Fibroblast of lung (primary cell): ENCODE data around the gene CTNNA1. TPM values are rescaled to one million over a fixed set of nuclear protein-coding genes. Genes with fewer than 3 reads are reported as not detected.

Experiments
- DNase-seq, 2 donors: peaks; one replicate each; pipeline versions ENCODE4 v3.0.0 to v3.0.0-alpha.2; 2010; ENCODE audit warnings: low read depth in 2 of 2
- H2AFZ ChIP-seq: 2 replicates; pipeline ENCODE4 v1.5.1; 2012; ENCODE audit warnings: low read length, control low read depth, inconsistent platforms
- H3K27ac ChIP-seq: 2 replicates; pipeline ENCODE4 v1.5.1; 2011; ENCODE audit warnings: low read length, control low read depth; ENCODE audit not compliant: insufficient read depth
- H3K27me3 ChIP-seq: 2 replicates; pipeline ENCODE4 v1.5.1; 2011; ENCODE audit warnings: mild to moderate bottlenecking, low read length; ENCODE audit not compliant: control insufficient read depth, insufficient read depth
- H3K36me3 ChIP-seq: 2 replicates; pipeline ENCODE4 v1.5.1; 2011; ENCODE audit warnings: low read length; ENCODE audit not compliant: control insufficient read depth, insufficient read depth
- H3K4me1 ChIP-seq: 2 replicates; pipeline ENCODE4 v1.5.1; 2011; ENCODE audit warnings: low read length; ENCODE audit not compliant: control insufficient read depth, insufficient read depth; ENCODE audit errors: extremely low read depth
- H3K4me2 ChIP-seq: 2 replicates; pipeline ENCODE4 v1.5.1; 2011; ENCODE audit warnings: low read length, control low read depth; ENCODE audit not compliant: insufficient read depth; ENCODE audit errors: extremely low read depth
- H3K4me3 ChIP-seq, 4 experiments: fragments of 200-600 bp in 1 of 4; sonication (generic) in 1 of 4; replicated peaks in 1 of 4; 2 replicates each; pipeline ENCODE4 v1.5.1; 2011 to 2016; ENCODE audit warnings: low read length in 4 of 4, low read depth in 3 of 4, mild to moderate bottlenecking in 3 of 4, control low read depth in 2 of 4, inconsistent platforms in 1 of 4, mixed read lengths in 1 of 4; ENCODE audit not compliant: insufficient read depth in 1 of 4; ENCODE audit errors: control extremely low read depth in 1 of 4
- H3K79me2 ChIP-seq: 2 replicates; pipeline ENCODE4 v1.5.1; 2012; ENCODE audit warnings: mild to moderate bottlenecking, low read length, inconsistent platforms; ENCODE audit not compliant: control insufficient read depth, insufficient read depth
- H3K9ac ChIP-seq: 2 replicates; pipeline ENCODE4 v1.5.1; 2011; ENCODE audit warnings: mild to moderate bottlenecking, low read length, control low read depth; ENCODE audit not compliant: insufficient read depth
- H3K9me3 ChIP-seq: 2 replicates; pipeline ENCODE4 v1.5.1; 2012; ENCODE audit warnings: low read depth, low read length; ENCODE audit not compliant: control insufficient read depth, insufficient read depth
- H4K20me1 ChIP-seq: 2 replicates; pipeline ENCODE4 v1.5.1; 2011; ENCODE audit warnings: low read length; ENCODE audit not compliant: control insufficient read depth, insufficient read depth; ENCODE audit errors: extremely low read depth
- CTCF ChIP-seq, 2 donors: IDR thresholded peaks in 1 of 2; conservative IDR thresholded peaks in 1 of 2; 1 replicate in 1 of 2; 2 replicates in 1 of 2; pipeline ENCODE4 v1.5.1; 2011 to 2012; ENCODE audit warnings: low read length in 2 of 2, control low read depth in 1 of 2, inconsistent platforms in 1 of 2, low read depth in 1 of 2, mild to moderate bottlenecking in 1 of 2
- EZH2 ChIP-seq: IDR thresholded peaks from 2 replicates; pipeline ENCODE4 v1.5.1; 2012; ENCODE audit warnings: low read length, control low read depth, mild to moderate bottlenecking; ENCODE audit errors: missing control alignments
- polyA plus RNA-seq, 2 donors: library from polyadenylated mRNA; depleted of rRNA in 1 of 2; stranded (reverse) in 1 of 2; unstranded in 1 of 2; fragments of >200 nt; gene quantifications; 2 replicates each; pipeline ENCODE4 v1.2.1, GENCODE V29; 2011 to 2012; ENCODE audit warnings: missing spikeins in 1 of 2
- total RNA-seq: library from RNA; depleted of rRNA; stranded (reverse); fragments of >200 nt; gene quantifications from 2 replicates; pipeline ENCODE4 v1.2.1, GENCODE V29; 2014

The CTNNA1 gene
- total and polyA plus RNA-seq, 2 donors (not counting 1 experiment from before 2014, with no cell fraction given): 181 to 557 TPM

DNA sequence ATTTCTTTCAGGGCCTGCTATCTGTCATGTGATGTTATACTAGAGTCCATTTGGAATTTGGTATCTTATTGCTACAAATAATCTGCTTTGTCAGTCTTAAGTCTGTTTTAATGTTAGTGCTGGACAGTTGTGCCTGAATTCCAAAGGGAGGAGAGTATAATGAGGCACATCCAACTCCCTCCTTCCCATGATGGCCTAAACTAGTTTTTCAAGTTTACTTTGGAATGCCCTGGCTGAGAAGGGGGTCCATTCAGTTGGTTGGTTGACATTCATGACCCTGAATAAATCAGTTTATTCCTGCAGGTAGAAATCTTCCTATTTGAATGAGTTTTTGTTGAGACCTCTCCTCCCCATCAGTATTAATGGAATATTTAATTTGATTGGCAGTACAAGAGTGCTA, 131.3 kb downstream of the CTNNA1 start:
- Histone ChIP-seq H3K4me1 (no peaks in the 10 kb centered on the region), H2AFZ (no peak overlapping the region), H3K27me3 (no peaks in the 10 kb centered on the region), H4K20me1 (no peaks in the 10 kb centered on the region), H3K27ac (no peak overlapping the region), H3K79me2 (peaks cover 25% of the 10 kb centered on the region), H3K9ac (no peak overlapping the region), H3K9me3 (no peaks in the 10 kb centered on the region), H3K4me3 (no peak overlapping the region), H3K4me2 (no peak overlapping the region), H3K36me3 (peaks cover 12% of the 10 kb centered on the region)
- no peak for DNase-seq
- TF ChIP-seq CTCF (conservative IDR thresholded peaks at IDR 0.05 in 1 of 2, IDR thresholded peaks at IDR 0.05 in 1 of 2; ENCODE audit: low read depth in 1 of 2, low read length in 2 of 2) (no peak), EZH2 (no peak)

DNA sequence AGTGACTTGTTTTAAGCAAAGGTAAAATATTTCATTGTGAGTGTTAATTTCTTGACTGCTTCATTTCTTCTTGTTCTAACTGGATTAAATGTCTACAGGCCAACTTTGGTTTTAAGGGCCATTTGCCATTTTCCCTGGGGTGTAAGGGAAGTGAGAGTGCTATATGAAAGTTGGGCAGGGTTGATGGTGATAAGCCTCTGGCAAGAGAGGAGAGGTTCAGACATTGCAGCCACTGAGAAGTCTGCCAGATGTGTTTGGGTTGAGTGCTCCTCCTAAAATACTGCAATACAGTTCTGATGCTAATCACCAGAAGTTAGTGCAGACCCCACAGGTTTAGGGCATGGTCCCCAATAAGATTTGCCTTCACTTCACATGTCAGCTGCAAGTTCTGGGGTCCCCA, 136.8 kb downstream of the CTNNA1 start:
- Histone ChIP-seq H3K4me2 (no peak overlapping the region), H3K9ac (no peak overlapping the region), H2AFZ (no peak overlapping the region), H3K36me3 (peaks cover 22% of the 10 kb centered on the region), H3K9me3 (no peaks in the 10 kb centered on the region), H4K20me1 (no peaks in the 10 kb centered on the region), H3K79me2 (no peaks in the 10 kb centered on the region), H3K27me3 (no peaks in the 10 kb centered on the region), H3K4me3 (no peak overlapping the region), H3K27ac (no peak overlapping the region), H3K4me1 (no peaks in the 10 kb centered on the region)
- no peak for DNase-seq
- TF ChIP-seq EZH2 (no peak), CTCF (conservative IDR thresholded peaks at IDR 0.05 in 1 of 2, IDR thresholded peaks at IDR 0.05 in 1 of 2; ENCODE audit: low read depth in 1 of 2, low read length in 2 of 2) (no peak)

GRCh38 chr5:138890644-138891043, 137.4 kb downstream of the CTNNA1 start:
- no peaks in the 10 kb centered on the region for H4K20me1 ChIP-seq
- peaks cover 22% of the 10 kb centered on the region for H3K36me3 ChIP-seq
- no peak overlapping the region for H3K27ac ChIP-seq
- no peaks in the 10 kb centered on the region for H3K27me3 ChIP-seq
- no peaks in the 10 kb centered on the region for H3K9me3 ChIP-seq
- no peaks in the 10 kb centered on the region for H3K79me2 ChIP-seq
- DNase-seq: peak in 1 of 2 donors; percentile 36
- H3K4me2 ChIP-seq: no peak overlapping the region
- no peak overlapping the region for H3K4me3 ChIP-seq
- H2AFZ ChIP-seq: no peak overlapping the region
- TF ChIP-seq CTCF (conservative IDR thresholded peaks at IDR 0.05 in 1 of 2, IDR thresholded peaks at IDR 0.05 in 1 of 2; ENCODE audit: low read depth in 1 of 2, low read length in 2 of 2): no peak
- TF ChIP-seq EZH2: no peak
- no peaks in the 10 kb centered on the region for H3K4me1 ChIP-seq
- no peak overlapping the region for H3K9ac ChIP-seq
